AG04450 (cell line): ENCODE results near the gene MS4A7. TPM values are rescaled to one million over a fixed set of nuclear protein-coding genes. Genes with fewer than 3 reads are reported as not detected.

ENCODE experiments used
- CTCF ChIA-PET: fragments of 300-600, 350-600 bp; formaldehyde crosslinking; extraction: SDS; loops from one replicate; lab custom pipeline; 2022; ENCODE audit warnings: antibody characterized with exemption, inconsistent platforms; lab: Charles Lee
- POLR2A ChIA-PET: fragments of 350-600 bp; formaldehyde crosslinking; extraction: SDS; loops from one replicate; lab custom pipeline; 2021; ENCODE audit warnings: antibody characterized with exemption, inconsistent platforms; lab: Yijun Ruan, JAX
- DNase-seq: peaks from one replicate; pipeline ENCODE4 v3.0.0-alpha.2; 2011; ENCODE audit warnings: low read depth, low spot score
- H3K27ac ChIP-seq: one replicate; pipeline ENCODE4 v1.5.1; 2012; ENCODE audit warnings: low read depth, low read length, control low read depth
- H3K27me3 ChIP-seq: one replicate; pipeline ENCODE4 v1.6.0; 2012; ENCODE audit warnings: low read length; ENCODE audit not compliant: control insufficient read depth, insufficient read depth
- H3K4me3 ChIP-seq: 2 replicates; pipeline ENCODE4 v1.5.1; 2011; ENCODE audit warnings: mild to moderate bottlenecking, low read depth, low read length, control low read depth
- H3K9me3 ChIP-seq: 2 replicates; pipeline ENCODE4 v1.5.1; 2012; ENCODE audit warnings: low read length; ENCODE audit not compliant: control insufficient read depth, insufficient read depth
- polyA plus RNA-seq: library from polyadenylated mRNA; depleted of rRNA; stranded (reverse); fragments of >200 nt; gene quantifications from 2 replicates; pipeline ENCODE4 v1.2.3, GENCODE V29; 2011
- TF ChIP-seq, protein P1 (sequence below): IDR thresholded peaks from 2 replicates; pipeline ENCODE4 v1.5.1; 2011; ENCODE audit warnings: low read depth, low read length, control low read depth, inconsistent platforms

The MS4A7 gene
- polyA plus RNA-seq, 1 experiment = not detected

DNA sequence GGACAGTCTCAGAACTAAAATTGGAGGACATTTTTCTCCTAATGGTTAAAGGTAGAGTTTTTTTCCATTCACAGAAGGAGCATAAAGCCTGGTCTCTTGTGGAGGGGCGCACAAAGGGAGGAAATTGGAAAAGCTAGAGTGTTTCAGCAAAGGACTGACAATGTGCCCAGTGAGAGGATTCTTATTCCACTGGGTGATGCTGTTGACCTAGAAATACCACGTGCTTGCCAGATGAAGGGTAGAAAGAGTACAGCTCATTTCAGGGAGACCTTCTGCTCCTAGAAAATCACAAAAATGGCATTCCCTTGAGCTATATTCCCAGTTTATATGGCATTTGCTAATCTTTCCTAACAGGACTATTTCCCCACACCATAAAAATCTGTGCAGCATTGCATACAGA is 30.2 kb upstream of the MS4A7 start:
- H3K4me3 ChIP-seq = no peak overlapping the region
- no peaks in the 10 kb centered on the region for H3K27me3 ChIP-seq
- ChIA-PET POLR2A (no interaction called here), CTCF (no interaction called here)
- no peaks in the 10 kb centered on the region; the same call in none of the 2 replicates for H3K9me3 ChIP-seq
- H3K27ac ChIP-seq = no peak overlapping the region
- DNase-seq = no peak
- TF ChIP-seq, protein P1, sequence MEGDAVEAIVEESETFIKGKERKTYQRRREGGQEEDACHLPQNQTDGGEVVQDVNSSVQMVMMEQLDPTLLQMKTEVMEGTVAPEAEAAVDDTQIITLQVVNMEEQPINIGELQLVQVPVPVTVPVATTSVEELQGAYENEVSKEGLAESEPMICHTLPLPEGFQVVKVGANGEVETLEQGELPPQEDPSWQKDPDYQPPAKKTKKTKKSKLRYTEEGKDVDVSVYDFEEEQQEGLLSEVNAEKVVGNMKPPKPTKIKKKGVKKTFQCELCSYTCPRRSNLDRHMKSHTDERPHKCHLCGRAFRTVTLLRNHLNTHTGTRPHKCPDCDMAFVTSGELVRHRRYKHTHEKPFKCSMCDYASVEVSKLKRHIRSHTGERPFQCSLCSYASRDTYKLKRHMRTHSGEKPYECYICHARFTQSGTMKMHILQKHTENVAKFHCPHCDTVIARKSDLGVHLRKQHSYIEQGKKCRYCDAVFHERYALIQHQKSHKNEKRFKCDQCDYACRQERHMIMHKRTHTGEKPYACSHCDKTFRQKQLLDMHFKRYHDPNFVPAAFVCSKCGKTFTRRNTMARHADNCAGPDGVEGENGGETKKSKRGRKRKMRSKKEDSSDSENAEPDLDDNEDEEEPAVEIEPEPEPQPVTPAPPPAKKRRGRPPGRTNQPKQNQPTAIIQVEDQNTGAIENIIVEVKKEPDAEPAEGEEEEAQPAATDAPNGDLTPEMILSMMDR = no peak

DNA sequence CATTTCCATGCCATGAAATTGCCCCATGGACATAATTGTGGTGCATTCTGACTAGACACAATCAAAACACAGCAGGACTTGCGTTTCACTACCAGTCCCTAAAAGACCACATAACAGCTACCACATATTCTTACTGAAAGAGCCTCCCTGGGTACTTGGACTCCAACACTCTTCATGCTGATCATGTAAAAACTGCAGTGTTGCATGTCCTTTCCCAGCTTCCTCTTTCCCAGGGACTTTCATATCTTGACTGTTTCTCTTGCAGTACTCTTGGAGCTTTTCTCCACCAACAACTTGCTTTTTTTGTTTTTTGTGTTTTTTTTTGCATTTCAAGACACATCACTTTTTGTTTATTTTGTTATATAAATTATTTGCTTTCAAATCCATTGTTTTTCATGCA is 28.3 kb upstream of the MS4A7 start:
- Histone ChIP-seq H3K27me3 (no peaks in the 10 kb centered on the region), H3K9me3 (no peaks in the 10 kb centered on the region; the same call in none of the 2 replicates), H3K27ac (no peak overlapping the region), H3K4me3 (no peak overlapping the region)
- CTCF ChIA-PET = interaction anchor here (1.4 kb wide), 1 partner anchor 13 kb away, joined by 3 read pairs; no protein-coding TSS in a partner anchor
- POLR2A ChIA-PET = no interaction called here
- no peak for DNase-seq
- TF ChIP-seq, protein P1 = no peak

DNA sequence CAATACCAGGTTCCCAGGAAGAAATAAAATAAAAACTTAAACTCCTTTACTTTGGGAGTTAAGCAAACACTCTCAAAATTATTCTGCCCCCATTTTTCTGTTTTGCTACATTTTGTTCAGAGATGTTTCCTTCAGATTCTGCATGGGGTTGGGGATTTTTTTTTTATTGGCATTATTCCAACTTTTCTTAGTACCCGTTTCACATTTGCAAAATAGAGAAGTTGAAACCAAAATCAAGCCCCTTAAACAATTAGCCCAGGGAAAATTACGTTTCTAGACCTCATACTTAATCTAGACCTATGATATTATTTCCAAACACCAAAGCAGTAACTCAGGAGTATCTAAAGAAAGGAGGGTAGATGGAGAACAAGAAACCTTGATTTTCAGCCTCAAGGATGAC is 20.6 kb upstream of the MS4A7 start:
- Histone ChIP-seq H3K27me3 (no peaks in the 10 kb centered on the region), H3K9me3 (peaks cover 13% of the 10 kb centered on the region), H3K4me3 (no peak overlapping the region), H3K27ac (no peak overlapping the region)
- TF ChIP-seq, protein P1 = no peak
- no peak for DNase-seq
- POLR2A ChIA-PET = no interaction called here
- CTCF ChIA-PET = no interaction called here

DNA sequence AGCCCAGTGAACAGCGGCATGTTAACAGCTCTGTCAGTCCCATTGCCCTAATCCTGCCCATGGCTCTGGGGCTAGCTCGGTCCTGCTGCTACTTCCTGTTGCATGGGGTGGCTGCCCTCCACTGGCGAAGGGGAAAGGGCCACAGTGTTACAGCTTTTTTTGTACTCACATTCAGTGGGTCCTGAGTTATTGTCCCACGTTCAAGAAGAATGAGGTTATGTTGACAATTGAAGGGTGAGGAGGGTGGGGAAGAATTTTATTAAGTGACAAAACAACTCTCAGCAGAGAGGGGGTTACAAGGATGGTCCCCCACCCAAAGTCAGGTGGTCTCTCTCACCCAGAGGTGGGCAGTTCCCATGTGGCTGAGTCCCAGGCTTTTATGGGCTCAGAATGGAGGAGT is 17.7 kb upstream of the MS4A7 start:
- ChIA-PET CTCF (no interaction called here), POLR2A (no interaction called here)
- Histone ChIP-seq H3K27me3 (no peaks in the 10 kb centered on the region), H3K9me3 (peaks cover 13% of the 10 kb centered on the region), H3K27ac (no peak overlapping the region), H3K4me3 (no peak overlapping the region)
- TF ChIP-seq, protein P1 = no peak
- no peak for DNase-seq

DNA sequence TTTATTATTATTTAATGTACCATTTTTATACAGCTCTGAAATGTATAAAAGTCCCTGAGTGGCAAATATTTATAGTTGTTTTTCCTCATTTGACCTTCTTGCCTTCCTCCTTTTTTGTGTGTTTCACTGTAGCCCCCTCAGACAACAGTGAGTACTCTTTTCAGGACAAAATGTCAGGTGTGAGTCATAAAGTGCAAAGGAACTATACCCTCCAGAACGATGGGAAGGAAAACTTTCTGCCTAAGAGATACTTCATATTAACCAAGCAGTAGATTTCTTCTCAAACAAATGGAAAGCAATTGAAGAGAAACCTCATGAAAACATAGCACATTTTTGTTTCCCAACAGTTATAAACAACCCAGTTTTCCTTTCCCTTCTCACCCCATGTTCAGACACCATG is 16.1 kb upstream of the MS4A7 start:
- Histone ChIP-seq H3K9me3 (peaks cover 11% of the 10 kb centered on the region), H3K27me3 (no peaks in the 10 kb centered on the region), H3K27ac (no peak overlapping the region), H3K4me3 (no peak overlapping the region)
- POLR2A ChIA-PET = no interaction called here
- CTCF ChIA-PET = no interaction called here
- DNase-seq = no peak
- TF ChIP-seq, protein P1 = no peak
